HG02884 (cell line): ENCODE measurements around the gene GHR.

Source experiments
- ATAC-seq: cut with Tn5 transposase; IDR thresholded peaks from one replicate; pipeline ENCODE4 v1.9.1; 2021; ENCODE audit warnings: mild to moderate bottlenecking, moderate library complexity; ENCODE audit not compliant: unreplicated experiment

GHR gene

GRCh38 chr5:42767491-42768105, 344.4 kb downstream of the GHR start:
- ATAC-seq = no peak

GRCh38 chr5:42768106-42768504, 344.9 kb downstream of the GHR start:
- no peak for ATAC-seq

- no peak for ATAC-seq
Measured at GRCh38 chr5:42770003-42770402, 346.8 kb downstream of the GHR start.
